ENCODE results near the gene SCN1A. TPM values are rescaled to one million over a fixed set of nuclear protein-coding genes. Genes with fewer than 3 reads are reported as not detected.

The SCN1A gene
- total and polyA plus RNA-seq, 2 of the 8 experiments (the other 6 are each of a cell fraction or from before 2014, with no cell fraction given): 0.18 to 1.9 TPM

GRCh38 chr2:166138667-166139066 lies 10.8 kb upstream of the SCN1A start:
- no peak overlapping the region for H3K4me3 ChIP-seq (ENCODE audit: extremely low read depth in 1 of 4, insufficient read depth in 2 of 4, low read depth in 3 of 4, low read length in 4 of 4)
- no peak overlapping the region for H2AK5ac ChIP-seq (ENCODE audit: low read depth, low read length)
- CTCF ChIA-PET (ENCODE audit: partially characterized antibody): interaction anchor here (1.3 kb wide), 1 partner anchor 12 kb away, joined by 6 read pairs; no protein-coding TSS in a partner anchor
- H3K23me2 ChIP-seq (ENCODE audit: low read depth, low read length): no peaks in the 10 kb centered on the region
- no peaks in the 10 kb centered on the region for H3K27me3 ChIP-seq (replicated peaks in 1 of 4; ENCODE audit: control insufficient read depth in 3 of 4, extremely low read depth in 1 of 4, insufficient read depth in 3 of 4, low read length in 3 of 4)
- POLR2A ChIA-PET (ENCODE audit: partially characterized antibody): no interaction called here
- H3K9ac ChIP-seq (replicated peaks in 1 of 4; ENCODE audit: extremely low read depth in 1 of 4, low read depth in 3 of 4, low read length in 3 of 4): no peak overlapping the region
- H4K91ac ChIP-seq (replicated peaks; ENCODE audit: insufficient read length, low read length): no peak overlapping the region
- no peaks in the 10 kb centered on the region for H3K79me1 ChIP-seq (ENCODE audit: low read depth, low read length)
- no peak overlapping the region for H2BK12ac ChIP-seq (ENCODE audit: low read depth, low read length)
- H3K4me1 ChIP-seq (replicated peaks in 1 of 4; ENCODE audit: control insufficient read depth in 3 of 4, insufficient read depth in 4 of 4, low read length in 3 of 4): no peaks in the 10 kb centered on the region
- no peak overlapping the region for H2BK120ac ChIP-seq (replicated peaks; ENCODE audit: low read depth, low read length)
- no peak overlapping the region for H4K5ac ChIP-seq (ENCODE audit: insufficient read length, low read depth, low read length)
- no peak overlapping the region for H2BK20ac ChIP-seq (ENCODE audit: low read length)
- no peak overlapping the region for H3K18ac ChIP-seq (ENCODE audit: extremely low read depth, low read length)
- H3K4ac ChIP-seq (replicated peaks; ENCODE audit: insufficient read length, low read depth, low read length): no peak overlapping the region
- no peak overlapping the region for H2BK5ac ChIP-seq (ENCODE audit: low read depth, low read length)
- H3K36me3 ChIP-seq (ENCODE audit: control insufficient read depth in 2 of 4, insufficient read depth in 4 of 4, low read length in 3 of 4): no peaks in the 10 kb centered on the region
- H3K56ac ChIP-seq (replicated peaks; ENCODE audit: insufficient read length, low read depth, low read length): no peak overlapping the region
- no peak overlapping the region for H3K27ac ChIP-seq (ENCODE audit: low read depth, low read length)
- H3K14ac ChIP-seq (ENCODE audit: insufficient read length): no peak overlapping the region
- H3K4me2 ChIP-seq (ENCODE audit: insufficient read depth in 1 of 2, low read depth in 2 of 2, low read length in 2 of 2): no peak overlapping the region
- H3K79me2 ChIP-seq (ENCODE audit: control insufficient read depth in 1 of 2, insufficient read depth in 2 of 2, low read length in 2 of 2): no peaks in the 10 kb centered on the region
- FAIRE-seq: no peak
- no peak overlapping the region for H2AFZ ChIP-seq (ENCODE audit: low read length)
- H3K23ac ChIP-seq (ENCODE audit: insufficient read length): no peak overlapping the region
- DNase-seq (ENCODE audit: low read depth in 1 of 2, low spot score in 2 of 2): no peak
- no peak overlapping the region for H4K8ac ChIP-seq (ENCODE audit: extremely low read depth, insufficient read depth, low read length)
- no peaks in the 10 kb centered on the region for H3K9me3 ChIP-seq (ENCODE audit: insufficient read depth in 2 of 2, low read depth in 1 of 2, low read length in 1 of 2)
- no peaks in the 10 kb centered on the region for H4K20me1 ChIP-seq (replicated peaks in 1 of 2; ENCODE audit: control insufficient read depth in 1 of 2, insufficient read depth in 2 of 2, low read length in 2 of 2)
- 92% methylated on average over 1 of the region's 1 CpG; no CpG with 5 or more reads in 1 of the 2 experiments for WGBS, 2 experiments (ENCODE audit: extremely low coverage in 1 of 2, insufficient coverage in 1 of 2, insufficient read length in 1 of 2, insufficient replicate concordance in 2 of 2, low coverage in 1 of 2, low lambda C conversion rate in 2 of 2, missing lambda C conversion rate in 1 of 2)
- H2BK15ac ChIP-seq (ENCODE audit: low read length): no peak overlapping the region
- TF ChIP-seq E2F6 (IDR thresholded peaks at IDR 0.05) (no peak), SP4 (IDR thresholded peaks at IDR 0.05; ENCODE audit: low read length) (no peak), TBP (IDR thresholded peaks at IDR 0.05; ENCODE audit: low read depth, low read length) (no peak), NRF1 (IDR thresholded peaks at IDR 0.05; ENCODE audit: low read depth, low read length) (no peak), FOSL1 (IDR thresholded peaks at IDR 0.05; ENCODE audit: insufficient read depth, low read depth, low read length) (no peak), CHD2 (IDR thresholded peaks at IDR 0.05; ENCODE audit: low read length) (no peak), CTCF (IDR thresholded peaks at IDR 0.05; ENCODE audit: control extremely low read depth in 1 of 3, insufficient read depth in 1 of 3, low read depth in 1 of 3, low read length in 3 of 3) (no peak), CHD1 (IDR thresholded peaks at IDR 0.05; ENCODE audit: low read depth, low read length) (no peak), MAX (IDR thresholded peaks at IDR 0.05) (no peak), POU5F1 (IDR thresholded peaks at IDR 0.05; ENCODE audit: low read depth, low read length) (no peak), CEBPB (IDR thresholded peaks at IDR 0.05; ENCODE audit: low read depth, low read length) (no peak), RFX5 (IDR thresholded peaks at IDR 0.05; ENCODE audit: borderline replicate concordance, low read depth, low read length) (no peak)
